GM18505 (cell line): ENCODE results near the gene GPX2.
"Not testable (repeated sequence)": the region's sequence is repeated elsewhere in the genome, so short reads cannot be mapped to it uniquely, and the experiment has no call there.

ENCODE experiments used
- ATAC-seq: cut with Tn5 transposase; IDR thresholded peaks from one replicate; pipeline ENCODE4 v1.9.1; 2021; ENCODE audit not compliant: unreplicated experiment
- POLR2A ChIP-seq: IDR thresholded peaks from 4 replicates; pipeline ENCODE4 v1.6.1; 2011; ENCODE audit warnings: borderline replicate concordance; ENCODE audit not compliant: insufficient read depth, insufficient read length; ENCODE audit errors: extremely low read depth

The GPX2 gene

GRCh38 chr14:64923015-64923414, 19.5 kb downstream of the GPX2 start:
- no peak for TF ChIP-seq POLR2A
- ATAC-seq: no peak

- ATAC-seq: no peak
- no peak for TF ChIP-seq POLR2A
Observed at GRCh38 chr14:64920465-64920864, 22.1 kb downstream of the GPX2 start.

DNA sequence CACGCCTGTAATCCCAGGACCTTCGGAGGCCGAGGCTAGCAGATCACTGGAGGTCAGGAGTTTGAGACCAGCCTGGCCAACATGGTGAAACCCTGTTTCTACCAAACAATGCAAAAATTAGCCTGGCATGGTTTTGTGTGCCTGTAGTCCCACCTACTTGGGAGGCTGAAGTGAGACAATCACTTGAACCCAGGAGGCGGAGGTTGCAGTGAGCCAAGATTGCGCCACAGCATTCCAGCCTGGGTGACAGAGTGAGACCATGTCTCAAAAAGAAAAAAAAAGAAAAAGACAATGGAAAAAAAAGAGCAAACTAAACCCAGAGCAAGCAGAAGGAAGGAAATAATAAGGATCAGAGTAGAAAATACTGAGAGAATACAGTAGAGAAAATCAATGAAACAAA, 22.9 kb downstream of the GPX2 start:
- no peak for TF ChIP-seq POLR2A
- ATAC-seq: no peak

DNA sequence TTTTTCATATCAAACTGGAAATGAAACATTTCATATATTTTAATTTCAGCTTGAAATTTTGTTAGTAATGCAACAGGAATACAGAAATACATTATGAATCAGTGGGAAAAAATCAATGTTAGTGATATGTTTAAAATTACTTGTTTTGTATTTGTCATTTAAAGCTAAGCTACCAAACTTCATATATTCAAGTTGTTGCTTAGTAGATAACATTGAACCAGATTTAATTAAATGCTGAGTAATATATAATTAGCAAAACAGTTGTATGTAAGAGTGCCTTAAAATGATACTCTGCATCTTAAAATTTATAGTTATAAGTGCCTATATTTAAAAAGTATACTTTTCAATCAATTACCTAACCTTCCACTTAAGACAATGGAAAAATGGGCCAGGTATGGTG, 23.3 kb downstream of the GPX2 start:
- no peak for ATAC-seq
- no peak for TF ChIP-seq POLR2A

GRCh38 chr14:64918216-64918615, 24.3 kb downstream of the GPX2 start:
- TF ChIP-seq POLR2A: no peak
- no peak for ATAC-seq

GRCh38 chr14:64915797-64916196, 26.7 kb downstream of the GPX2 start:
- ATAC-seq: no peak
- no peak for TF ChIP-seq POLR2A

DNA sequence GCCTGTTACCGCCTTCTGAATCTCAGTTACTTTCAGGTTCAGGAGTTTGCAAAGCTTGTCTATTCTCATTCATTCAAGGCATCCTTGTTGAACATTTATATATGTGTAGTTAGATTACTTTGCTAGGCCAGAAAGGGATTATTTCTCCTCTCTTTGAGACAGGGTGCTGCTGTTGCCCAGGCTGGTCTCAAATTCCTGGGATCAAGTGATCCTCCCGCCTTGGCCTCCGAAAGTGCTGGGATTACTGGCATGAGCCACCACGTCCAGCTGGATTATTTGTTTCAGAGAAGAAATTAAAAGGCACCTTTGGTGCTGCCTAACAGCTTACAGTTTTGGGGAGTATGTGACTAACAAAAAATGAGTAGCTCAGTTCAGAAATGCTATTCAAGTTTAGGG, 27.5 kb downstream of the GPX2 start:
- no peak for ATAC-seq
- no peak for TF ChIP-seq POLR2A

DNA sequence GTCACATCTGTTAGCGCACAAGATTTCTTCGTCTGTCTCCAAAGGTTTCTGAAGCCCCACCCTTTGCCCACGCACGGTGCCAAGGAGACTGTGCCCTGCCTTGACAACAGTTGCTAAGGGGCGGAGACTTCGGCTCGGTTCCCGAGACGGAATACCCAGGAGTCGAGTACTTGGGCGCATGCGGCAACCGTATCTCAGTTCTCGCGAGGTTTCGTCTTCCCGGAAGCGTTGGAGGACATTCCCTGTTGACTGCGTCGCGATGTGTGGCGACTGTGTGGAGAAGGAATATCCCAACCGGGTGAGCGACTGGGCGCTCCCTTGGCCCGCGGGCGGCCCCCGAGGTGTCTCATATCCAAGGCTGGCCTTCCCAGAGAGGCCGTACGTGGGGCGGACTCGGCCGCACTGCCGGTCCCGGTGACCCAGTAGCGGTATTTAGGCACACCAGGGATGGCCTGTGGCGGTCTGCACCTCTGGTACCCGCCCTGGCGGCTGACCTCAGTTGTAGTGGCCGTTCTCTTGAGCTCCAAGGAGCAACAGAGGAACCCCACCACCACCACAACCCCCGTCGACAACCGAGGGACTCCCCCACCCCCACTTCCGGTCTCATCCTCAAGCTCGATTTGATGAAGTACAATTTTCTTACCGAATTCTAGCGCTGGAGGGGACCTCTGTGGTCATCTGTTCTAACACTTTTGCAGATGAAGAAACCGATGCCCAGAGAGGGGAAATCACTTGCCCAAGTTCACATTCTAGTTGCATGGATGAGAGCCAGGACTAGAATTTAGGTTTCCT, 28.1 kb downstream of the GPX2 start, which contains the start of gene CHURC1:
Gene CHURC1, plus strand, starts transcription at position 219 of the 792 bp plus-strand sequence. Its CDS starts 41 bp downstream, at position 260.
- TF ChIP-seq POLR2A: peak; percentile 96
- peak; percentile 91 for ATAC-seq

- ATAC-seq: not testable (repeated sequence)
Observed at GRCh38 chr14:64913477-64913876, 29.1 kb downstream of the GPX2 start.

DNA sequence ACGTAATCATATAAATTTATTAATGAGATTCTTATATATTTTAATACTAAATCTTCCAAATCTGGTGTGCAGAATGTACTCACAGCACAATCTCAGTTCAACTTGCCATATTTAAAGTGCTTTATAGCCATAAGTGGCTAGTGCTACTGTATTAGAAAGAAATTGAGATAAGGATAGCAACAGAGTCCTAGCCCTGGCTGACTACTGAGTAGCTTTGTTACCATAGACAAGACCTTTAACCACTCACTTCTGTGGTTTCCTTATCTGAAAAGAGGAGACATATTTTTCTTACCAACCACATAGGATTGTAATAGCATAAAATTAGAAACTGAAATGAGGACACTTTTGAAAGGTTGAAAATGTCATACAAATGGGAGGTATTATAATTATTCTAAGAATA, 30.3 kb downstream of the GPX2 start:
- ATAC-seq: no peak
- no peak for TF ChIP-seq POLR2A

- no peak for TF ChIP-seq POLR2A
- no peak for ATAC-seq
Observed at GRCh38 chr14:64910847-64911495, 31.6 kb downstream of the GPX2 start.

DNA sequence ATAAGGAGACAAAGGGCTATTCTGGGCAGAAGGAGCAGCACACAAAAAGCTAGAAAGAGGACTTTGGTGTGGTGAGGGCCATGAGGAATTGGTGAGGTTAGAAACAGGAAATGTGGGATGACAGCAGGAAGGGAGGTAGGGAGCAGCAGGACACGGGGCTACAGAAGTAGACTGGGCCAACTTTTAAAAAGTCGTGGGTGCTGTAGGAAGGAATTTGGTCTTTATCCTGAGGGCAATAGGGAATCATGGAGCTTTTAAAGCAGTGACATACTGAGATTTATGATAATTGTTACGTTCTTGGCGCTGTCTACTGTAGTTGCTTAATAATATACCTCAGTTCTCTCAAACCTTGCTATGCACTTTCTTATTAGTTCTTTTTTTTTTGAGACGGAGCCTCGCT, 36.5 kb downstream of the GPX2 start:
- TF ChIP-seq POLR2A: no peak
- no peak for ATAC-seq

DNA sequence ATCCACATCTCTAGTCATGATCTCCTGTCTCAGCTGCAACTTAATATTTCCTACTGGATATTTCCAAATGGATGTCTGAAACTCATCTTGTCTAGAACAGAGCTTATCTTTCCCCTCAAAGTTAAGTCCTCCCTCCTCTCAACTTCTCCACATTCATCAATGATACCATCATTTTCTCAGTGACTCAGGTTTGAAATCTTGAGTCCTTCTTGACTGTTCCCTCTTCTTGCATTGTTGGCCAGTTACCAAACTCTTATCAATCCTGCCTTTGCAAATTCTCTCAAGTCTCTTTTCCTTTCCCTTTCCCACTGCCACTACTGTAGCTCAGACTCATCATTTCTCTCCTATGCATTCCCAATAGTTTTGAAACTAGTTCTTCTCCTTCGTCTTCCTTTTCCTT, 42.6 kb downstream of the GPX2 start:
- ATAC-seq: no peak
- no peak for TF ChIP-seq POLR2A

DNA sequence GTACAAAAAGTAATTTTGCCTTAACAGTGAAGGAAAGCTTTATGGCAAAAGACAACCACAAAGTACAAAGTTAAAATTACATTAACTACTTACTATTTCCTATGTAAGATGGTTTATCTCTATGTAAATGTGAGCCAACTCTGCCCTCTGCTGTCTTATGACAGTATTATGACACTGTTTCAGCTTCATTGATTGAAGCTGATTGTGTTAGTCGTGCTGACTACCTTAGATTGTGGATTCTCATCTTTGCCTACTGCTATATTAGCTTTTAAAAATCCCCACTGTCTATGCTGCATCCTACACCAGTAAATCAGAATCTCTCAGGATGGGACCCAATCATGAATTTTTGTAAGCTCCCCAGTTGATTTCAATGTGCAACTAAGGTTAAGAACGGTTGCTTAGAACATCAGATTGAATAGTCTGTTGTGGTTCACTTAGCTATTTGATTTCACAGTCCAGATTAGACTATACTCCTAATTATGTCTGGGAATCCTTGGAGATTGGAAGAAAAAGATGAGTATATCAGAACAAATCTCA, 50.6 kb downstream of the GPX2 start:
- no peak for TF ChIP-seq POLR2A
- ATAC-seq: no peak
